Liver (tissue), 9 donors: ENCODE data around the gene PIGM. TPM values are rescaled to one million over a fixed set of nuclear protein-coding genes. Genes with fewer than 3 reads are reported as not detected.

Source experiments
- DNase-seq: peaks from one replicate; pipeline ENCODE4 v3.0.0-alpha.2; 2017; ENCODE audit warnings: low spot score
- H3K27ac ChIP-seq, 2 donors: one replicate each; pipeline ENCODE4 v1.7.0; 2013; ENCODE audit warnings: inconsistent platforms in 2 of 2, low read length in 2 of 2, control low read depth in 1 of 2, low read depth in 1 of 2, mild to moderate bottlenecking in 1 of 2
- H3K27me3 ChIP-seq, 4 donors: one replicate each; pipeline versions ENCODE4 v1.6.1 to v1.7.0; 2013; ENCODE audit warnings: low read length in 3 of 4, inconsistent platforms in 1 of 4, mild to moderate bottlenecking in 1 of 4, moderate library complexity in 1 of 4; ENCODE audit not compliant: control insufficient read depth in 4 of 4, insufficient read depth in 4 of 4
- H3K36me3 ChIP-seq, 4 donors: one replicate each; pipeline versions ENCODE4 v1.6.1 to v1.7.0; 2013; ENCODE audit warnings: low read length in 3 of 4, mild to moderate bottlenecking in 3 of 4, low read depth in 1 of 4, moderate library complexity in 1 of 4; ENCODE audit not compliant: control insufficient read depth in 4 of 4, insufficient read depth in 3 of 4
- H3K4me1 ChIP-seq, 4 donors: one replicate each; pipeline versions ENCODE4 v1.6.1 to v1.7.0; 2013; ENCODE audit warnings: low read length in 3 of 4, mild to moderate bottlenecking in 3 of 4, moderate library complexity in 1 of 4; ENCODE audit not compliant: control insufficient read depth in 4 of 4, insufficient read depth in 4 of 4
- H3K4me3 ChIP-seq, 3 donors: one replicate each; pipeline versions ENCODE4 v1.6.1 to v1.7.0; 2013; ENCODE audit warnings: low read length in 3 of 3, control low read depth in 1 of 3, low read depth in 1 of 3, mild to moderate bottlenecking in 1 of 3
- H3K9ac ChIP-seq, 2 donors: one replicate each; pipeline ENCODE4 v1.7.0; 2013; ENCODE audit warnings: low read length in 2 of 2, mild to moderate bottlenecking in 2 of 2, moderate library complexity in 2 of 2, control low read depth in 1 of 2, low read depth in 1 of 2
- H3K9me3 ChIP-seq, 4 donors: one replicate each; pipeline versions ENCODE4 v1.6.1 to v1.7.0; 2013; ENCODE audit warnings: low read length in 3 of 4; ENCODE audit not compliant: control insufficient read depth in 4 of 4
- EGR1 ChIP-seq, 2 donors: IDR thresholded peaks; 2 replicates each; pipeline ENCODE4 v1.6.1; 2016 to 2018; ENCODE audit warnings: antibody characterized with exemption in 2 of 2, low read depth in 2 of 2
- FOXA1 ChIP-seq: IDR thresholded peaks from 2 replicates; pipeline ENCODE4 v1.6.1; 2016; ENCODE audit warnings: antibody characterized with exemption
- FOXA2 ChIP-seq: IDR thresholded peaks from 2 replicates; pipeline ENCODE4 v1.6.1; 2016; ENCODE audit warnings: antibody characterized with exemption
- GABPA ChIP-seq, 2 donors: IDR thresholded peaks in 1 of 2; conservative IDR thresholded peaks in 1 of 2; 2 replicates each; pipeline ENCODE4 v1.6.1; 2016; ENCODE audit warnings: antibody characterized with exemption in 2 of 2, mild to moderate bottlenecking in 1 of 2, moderate library complexity in 1 of 2
- HNF4A ChIP-seq, 2 donors: conservative IDR thresholded peaks; 2 replicates each; pipeline ENCODE4 v1.6.1; 2016; ENCODE audit warnings: antibody characterized with exemption in 2 of 2, mild to moderate bottlenecking in 2 of 2
- JUND ChIP-seq, 2 donors: IDR thresholded peaks; 2 replicates each; pipeline ENCODE4 v1.6.1; 2016; ENCODE audit warnings: antibody characterized with exemption in 2 of 2
- NR2F2 ChIP-seq: IDR thresholded peaks from 2 replicates; pipeline ENCODE4 v1.6.1; 2016; ENCODE audit warnings: antibody characterized with exemption
- RAD21 ChIP-seq, 2 donors: IDR thresholded peaks; 2 replicates each; pipeline ENCODE4 v1.6.1; 2016; ENCODE audit warnings: antibody characterized with exemption in 2 of 2, mild to moderate bottlenecking in 2 of 2
- SP1 ChIP-seq: IDR thresholded peaks from 2 replicates; pipeline ENCODE4 v1.6.1; 2018; ENCODE audit warnings: antibody characterized with exemption, mild to moderate bottlenecking
- TAF1 ChIP-seq: conservative IDR thresholded peaks from 2 replicates; pipeline ENCODE4 v1.6.1; 2016; ENCODE audit warnings: antibody characterized with exemption, mild to moderate bottlenecking
- WGBS: extraction: QIAGEN DNeasy Blood & Tissue Kit; methylation state at CpG from one replicate; pipeline ENCODE4 v1.1.7; 2013; 5-methylcytosine and 5-hydroxymethylcytosine counted together
- polyA plus RNA-seq, 2 donors: library from polyadenylated mRNA; stranded (reverse) in 1 of 2; unstranded in 1 of 2; fragments of 200-250 nt in 1 of 2; fragments of >200 nt in 1 of 2; fragmentation: Nextera tagmentation in 1 of 2; extraction: Ambion mirVana in 1 of 2; gene quantifications; one replicate each; pipeline versions ENCODE4 v1.2.1 to v1.2.3, GENCODE V29; 2013 to 2015
- total RNA-seq, 2 donors: library from RNA; depleted of rRNA; stranded (reverse); fragments of >200 nt; gene quantifications; one replicate each; pipeline ENCODE4 v1.2.3, GENCODE V29; 2014
- TF ChIP-seq, protein P1 (sequence below): IDR thresholded peaks from 2 replicates; pipeline ENCODE4 v1.6.1; 2016; ENCODE audit warnings: antibody characterized with exemption, mild to moderate bottlenecking
- TF ChIP-seq, protein P2 (sequence below): fragments of 150-350 bp; IDR thresholded peaks from 2 replicates; pipeline ENCODE4 v1.5.1; 2017; ENCODE audit warnings: improper control_type of control experiment, low read depth, low read length; ENCODE audit not compliant: missing input control
- TF ChIP-seq, protein P3 (sequence below): IDR thresholded peaks from 2 replicates; pipeline ENCODE4 v1.6.1; 2016; ENCODE audit warnings: antibody characterized with exemption
- TF ChIP-seq, protein P4 (sequence below): IDR thresholded peaks from 2 replicates; pipeline ENCODE4 v1.6.1; 2016; ENCODE audit warnings: antibody characterized with exemption
- donor health status: healthy.
- donor health status: healthy.
- donor health status: healthy.
- donor health status: healthy.
- donor health status: healthy.

Gene PIGM
- total and polyA plus RNA-seq, 4 donors, result 2.9 to 4.2 (median 3.6) TPM

DNA sequence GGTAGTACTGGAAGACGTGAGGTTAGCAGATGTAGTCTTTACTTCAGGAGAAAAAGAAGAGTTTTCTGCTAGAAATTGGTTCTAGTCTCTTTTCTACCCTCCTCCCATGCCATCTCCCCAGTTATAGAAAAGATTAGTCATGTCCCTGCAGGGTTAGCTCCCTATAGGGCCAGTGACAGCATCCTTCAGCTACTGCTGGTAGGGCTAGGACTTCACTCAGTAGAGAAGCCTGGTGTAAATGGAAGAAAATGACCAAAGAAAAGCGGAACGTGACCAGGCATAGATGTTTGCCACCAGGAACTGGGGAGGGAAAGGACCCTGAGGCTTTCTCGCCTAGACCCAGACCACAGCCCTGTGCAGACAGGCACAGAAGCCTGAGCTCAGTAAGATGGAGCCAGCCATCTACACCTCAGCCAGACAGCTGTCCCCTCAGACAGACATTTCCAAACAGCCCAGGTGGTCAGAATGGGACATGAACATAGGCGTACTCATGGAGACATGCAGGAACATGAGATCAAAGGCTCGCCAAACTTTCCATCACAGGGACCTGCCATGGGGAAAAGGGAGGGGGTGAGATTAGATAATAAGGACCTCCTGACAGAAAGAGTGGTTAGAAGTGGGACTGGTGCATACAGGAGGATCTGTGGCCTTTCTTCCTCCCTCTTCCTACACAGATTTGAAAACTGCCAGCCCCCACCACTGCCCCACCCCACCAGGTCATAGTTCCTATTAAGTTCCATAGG is 54.3 kb downstream of the PIGM start:
- WGBS, result 94% methylated on average over 6 of the region's 6 CpGs
- Histone ChIP-seq H3K27me3 (no peaks in the 10 kb centered on the region), H3K4me3 (no peak overlapping the region), H3K9ac (no peak overlapping the region), H3K9me3 (no peaks in the 10 kb centered on the region), H3K27ac (no peak overlapping the region), H3K36me3 (no peaks in the 10 kb centered on the region), H3K4me1 (no peaks in the 10 kb centered on the region)
- TF ChIP-seq JUND (IDR thresholded peaks at IDR 0.05) (no peak), FOXA2 (no peak), FOXA1 (no peak), GABPA (IDR thresholded peaks at IDR 0.05 in 1 of 2, conservative IDR thresholded peaks at IDR 0.05 in 1 of 2) (no peak), SP1 (no peak), EGR1 (IDR thresholded peaks at IDR 0.05; ENCODE audit: low read depth in 2 of 2) (no peak), RAD21 (IDR thresholded peaks at IDR 0.05) (no peak), TAF1 (no peak), HNF4A (conservative IDR thresholded peaks at IDR 0.05) (no peak), NR2F2 (no peak)
- TF ChIP-seq, protein P1, sequence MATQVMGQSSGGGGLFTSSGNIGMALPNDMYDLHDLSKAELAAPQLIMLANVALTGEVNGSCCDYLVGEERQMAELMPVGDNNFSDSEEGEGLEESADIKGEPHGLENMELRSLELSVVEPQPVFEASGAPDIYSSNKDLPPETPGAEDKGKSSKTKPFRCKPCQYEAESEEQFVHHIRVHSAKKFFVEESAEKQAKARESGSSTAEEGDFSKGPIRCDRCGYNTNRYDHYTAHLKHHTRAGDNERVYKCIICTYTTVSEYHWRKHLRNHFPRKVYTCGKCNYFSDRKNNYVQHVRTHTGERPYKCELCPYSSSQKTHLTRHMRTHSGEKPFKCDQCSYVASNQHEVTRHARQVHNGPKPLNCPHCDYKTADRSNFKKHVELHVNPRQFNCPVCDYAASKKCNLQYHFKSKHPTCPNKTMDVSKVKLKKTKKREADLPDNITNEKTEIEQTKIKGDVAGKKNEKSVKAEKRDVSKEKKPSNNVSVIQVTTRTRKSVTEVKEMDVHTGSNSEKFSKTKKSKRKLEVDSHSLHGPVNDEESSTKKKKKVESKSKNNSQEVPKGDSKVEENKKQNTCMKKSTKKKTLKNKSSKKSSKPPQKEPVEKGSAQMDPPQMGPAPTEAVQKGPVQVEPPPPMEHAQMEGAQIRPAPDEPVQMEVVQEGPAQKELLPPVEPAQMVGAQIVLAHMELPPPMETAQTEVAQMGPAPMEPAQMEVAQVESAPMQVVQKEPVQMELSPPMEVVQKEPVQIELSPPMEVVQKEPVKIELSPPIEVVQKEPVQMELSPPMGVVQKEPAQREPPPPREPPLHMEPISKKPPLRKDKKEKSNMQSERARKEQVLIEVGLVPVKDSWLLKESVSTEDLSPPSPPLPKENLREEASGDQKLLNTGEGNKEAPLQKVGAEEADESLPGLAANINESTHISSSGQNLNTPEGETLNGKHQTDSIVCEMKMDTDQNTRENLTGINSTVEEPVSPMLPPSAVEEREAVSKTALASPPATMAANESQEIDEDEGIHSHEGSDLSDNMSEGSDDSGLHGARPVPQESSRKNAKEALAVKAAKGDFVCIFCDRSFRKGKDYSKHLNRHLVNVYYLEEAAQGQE, result no peak
- TF ChIP-seq, protein P2, sequence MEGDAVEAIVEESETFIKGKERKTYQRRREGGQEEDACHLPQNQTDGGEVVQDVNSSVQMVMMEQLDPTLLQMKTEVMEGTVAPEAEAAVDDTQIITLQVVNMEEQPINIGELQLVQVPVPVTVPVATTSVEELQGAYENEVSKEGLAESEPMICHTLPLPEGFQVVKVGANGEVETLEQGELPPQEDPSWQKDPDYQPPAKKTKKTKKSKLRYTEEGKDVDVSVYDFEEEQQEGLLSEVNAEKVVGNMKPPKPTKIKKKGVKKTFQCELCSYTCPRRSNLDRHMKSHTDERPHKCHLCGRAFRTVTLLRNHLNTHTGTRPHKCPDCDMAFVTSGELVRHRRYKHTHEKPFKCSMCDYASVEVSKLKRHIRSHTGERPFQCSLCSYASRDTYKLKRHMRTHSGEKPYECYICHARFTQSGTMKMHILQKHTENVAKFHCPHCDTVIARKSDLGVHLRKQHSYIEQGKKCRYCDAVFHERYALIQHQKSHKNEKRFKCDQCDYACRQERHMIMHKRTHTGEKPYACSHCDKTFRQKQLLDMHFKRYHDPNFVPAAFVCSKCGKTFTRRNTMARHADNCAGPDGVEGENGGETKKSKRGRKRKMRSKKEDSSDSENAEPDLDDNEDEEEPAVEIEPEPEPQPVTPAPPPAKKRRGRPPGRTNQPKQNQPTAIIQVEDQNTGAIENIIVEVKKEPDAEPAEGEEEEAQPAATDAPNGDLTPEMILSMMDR, result no peak
- TF ChIP-seq, protein P3, sequence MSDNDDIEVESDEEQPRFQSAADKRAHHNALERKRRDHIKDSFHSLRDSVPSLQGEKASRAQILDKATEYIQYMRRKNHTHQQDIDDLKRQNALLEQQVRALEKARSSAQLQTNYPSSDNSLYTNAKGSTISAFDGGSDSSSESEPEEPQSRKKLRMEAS, result no peak
- TF ChIP-seq, protein P4, sequence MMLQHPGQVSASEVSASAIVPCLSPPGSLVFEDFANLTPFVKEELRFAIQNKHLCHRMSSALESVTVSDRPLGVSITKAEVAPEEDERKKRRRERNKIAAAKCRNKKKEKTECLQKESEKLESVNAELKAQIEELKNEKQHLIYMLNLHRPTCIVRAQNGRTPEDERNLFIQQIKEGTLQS, result no peak
- DNase-seq, result no peak

Other genes with a start within 250 kb of the PIGM start
- gene FCRL6, start 229.6 kb downstream of the PIGM start, total RNA-seq, result 1 to 10 TPM in 1 of 2 donors, under 1 TPM in 1; 0.09 to 2.7 TPM
- gene FCRL6, start 229.6 kb downstream of the PIGM start, polyA plus RNA-seq, result 1 to 10 TPM in 1 of 2 donors, under 1 TPM in 1; 0.40 to 1.0 TPM
- 1 to 10 TPM in 1 of 2 donors, under 1 TPM in 1; 0.28 to 1.2 TPM for gene SLAMF8, start 205.1 kb downstream of the PIGM start, total RNA-seq
- gene SLAMF8, start 205.1 kb downstream of the PIGM start, polyA plus RNA-seq, result 1 to 10 TPM; 1.1 to 1.6 TPM
- gene VSIG8, start 169.3 kb downstream of the PIGM start, total RNA-seq, result under 1 TPM in 1 of 2 donors, not detected in 1; 0.08 TPM
- gene VSIG8, start 169.3 kb downstream of the PIGM start, polyA plus RNA-seq, result not detected
- not detected for gene CFAP45, start 131.8 kb downstream of the PIGM start, total RNA-seq
- gene CFAP45, start 131.8 kb downstream of the PIGM start, polyA plus RNA-seq, result under 1 TPM; 0.03 to 0.24 TPM
- 10 to 100 TPM; 46.4 to 81.8 TPM for gene TAGLN2, start 106.5 kb downstream of the PIGM start, total RNA-seq
- gene TAGLN2, start 106.5 kb downstream of the PIGM start, polyA plus RNA-seq, result 100 to 1,000 TPM in 1 of 2 donors, 10 to 100 TPM in 1; 77.8 to 113 TPM
- 10 to 100 TPM in 1 of 2 donors, under 1 TPM in 1; 0.14 to 18.2 TPM for gene IGSF9, start 86.4 kb downstream of the PIGM start, total RNA-seq
- 10 to 100 TPM; 14.0 to 21.3 TPM for gene IGSF9, start 86.4 kb downstream of the PIGM start, polyA plus RNA-seq
- under 1 TPM in 1 of 2 donors, not detected in 1; 0.25 TPM for gene SLAMF9, start 77.8 kb downstream of the PIGM start, total RNA-seq
- gene SLAMF9, start 77.8 kb downstream of the PIGM start, polyA plus RNA-seq, result under 1 TPM; 0.64 to 0.68 TPM
- 1 to 10 TPM in 1 of 2 donors, under 1 TPM in 1; 0.50 to 1.6 TPM for gene KCNJ10, start 38.2 kb upstream of the PIGM start, total RNA-seq
- gene KCNJ10, start 38.2 kb upstream of the PIGM start, polyA plus RNA-seq, result under 1 TPM; 0.48 to 0.53 TPM
- gene KCNJ9, start 49.5 kb upstream of the PIGM start, total RNA-seq, result not detected
- not detected for gene KCNJ9, start 49.5 kb upstream of the PIGM start, polyA plus RNA-seq
- gene IGSF8, start 66.6 kb upstream of the PIGM start, total RNA-seq, result 10 to 100 TPM in 1 of 2 donors, 1 to 10 TPM in 1; 9.8 to 24.3 TPM
- gene IGSF8, start 66.6 kb upstream of the PIGM start, polyA plus RNA-seq, result 10 to 100 TPM; 17.5 to 23.0 TPM
- 1 to 10 TPM in 1 of 2 donors, under 1 TPM in 1; 0.09 to 1.5 TPM for gene ATP1A2, start 83.8 kb upstream of the PIGM start, total RNA-seq
- gene ATP1A2, start 83.8 kb upstream of the PIGM start, polyA plus RNA-seq, result under 1 TPM; 0.21 to 0.37 TPM
- gene ATP1A4, start 119.6 kb upstream of the PIGM start, total RNA-seq, result not detected
- not detected for gene ATP1A4, start 119.6 kb upstream of the PIGM start, polyA plus RNA-seq
- gene CASQ1, start 158.6 kb upstream of the PIGM start, total RNA-seq, result not detected
- not detected for gene CASQ1, start 158.6 kb upstream of the PIGM start, polyA plus RNA-seq
- gene PEA15, start 173.4 kb upstream of the PIGM start, total RNA-seq, result 10 to 100 TPM; 10.3 to 11.9 TPM
- gene PEA15, start 173.4 kb upstream of the PIGM start, polyA plus RNA-seq, result 10 to 100 TPM in 1 of 2 donors, 1 to 10 TPM in 1; 8.1 to 44.5 TPM
- 100 to 1,000 TPM in 1 of 2 donors, 10 to 100 TPM in 1; 80.3 to 199 TPM for gene DCAF8, start 230.6 kb upstream of the PIGM start, total RNA-seq
- 100 to 1,000 TPM in 1 of 2 donors, 10 to 100 TPM in 1; 84.5 to 120 TPM for gene DCAF8, start 230.6 kb upstream of the PIGM start, polyA plus RNA-seq